K562 (cell line): ENCODE data around the gene STRN3.
"Not testable (repeated sequence)": the region's sequence is repeated elsewhere in the genome, so short reads cannot be mapped to it uniquely, and the experiment has no call there.

Experiments used
- CBX3 ChIP-seq, 2 experiments: IDR thresholded peaks; 1 replicate in 1 of 2; 2 replicates in 1 of 2; pipeline ENCODE4 v1.6.1; 2012; ENCODE audit warnings: inconsistent platforms in 2 of 2, low read length in 2 of 2, borderline replicate concordance in 1 of 2, control low read depth in 1 of 2
- GATAD2B ChIP-seq: fragments of 450-650 bp; IDR thresholded peaks from 2 replicates; pipeline ENCODE4 v1.6.1; 2017; ENCODE audit warnings: mild to moderate bottlenecking, borderline replicate concordance
- IRF1 ChIP-seq: sonication (generic); formaldehyde crosslinking; IDR thresholded peaks from 2 replicates; pipeline ENCODE4 v1.8.0; 2022; ENCODE audit warnings: missing genetic modification reagents, mild to moderate bottlenecking, borderline replicate concordance
- ZBTB33 ChIP-seq: sonication (generic); formaldehyde crosslinking; IDR thresholded peaks from 2 replicates; pipeline ENCODE4 v1.8.1; 2023; ENCODE audit warnings: mild to moderate bottlenecking, missing genetic modification reagents
- TF ChIP-seq, protein P1 (sequence below), 3 experiments: IDR thresholded peaks in 2 of 3; conservative IDR thresholded peaks in 1 of 3; 2 replicates each; pipeline ENCODE4 v1.5.1; 2011 to 2012; ENCODE audit warnings: low read length in 3 of 3, mild to moderate bottlenecking in 3 of 3, control low read depth in 2 of 3, improper control_type of control experiment in 1 of 3, inconsistent platforms in 1 of 3, low read depth in 1 of 3, mixed read lengths in 1 of 3, moderate library complexity in 1 of 3; ENCODE audit not compliant: insufficient read depth in 2 of 3

- TF ChIP-seq CBX3 (IDR thresholded peaks at IDR 0.05; ENCODE audit: borderline replicate concordance in 1 of 2, low read length in 2 of 2); IRF1; ZBTB33 (CRISPR knock-in tag); GATAD2B: not testable (repeated sequence)
- TF ChIP-seq, protein P1, sequence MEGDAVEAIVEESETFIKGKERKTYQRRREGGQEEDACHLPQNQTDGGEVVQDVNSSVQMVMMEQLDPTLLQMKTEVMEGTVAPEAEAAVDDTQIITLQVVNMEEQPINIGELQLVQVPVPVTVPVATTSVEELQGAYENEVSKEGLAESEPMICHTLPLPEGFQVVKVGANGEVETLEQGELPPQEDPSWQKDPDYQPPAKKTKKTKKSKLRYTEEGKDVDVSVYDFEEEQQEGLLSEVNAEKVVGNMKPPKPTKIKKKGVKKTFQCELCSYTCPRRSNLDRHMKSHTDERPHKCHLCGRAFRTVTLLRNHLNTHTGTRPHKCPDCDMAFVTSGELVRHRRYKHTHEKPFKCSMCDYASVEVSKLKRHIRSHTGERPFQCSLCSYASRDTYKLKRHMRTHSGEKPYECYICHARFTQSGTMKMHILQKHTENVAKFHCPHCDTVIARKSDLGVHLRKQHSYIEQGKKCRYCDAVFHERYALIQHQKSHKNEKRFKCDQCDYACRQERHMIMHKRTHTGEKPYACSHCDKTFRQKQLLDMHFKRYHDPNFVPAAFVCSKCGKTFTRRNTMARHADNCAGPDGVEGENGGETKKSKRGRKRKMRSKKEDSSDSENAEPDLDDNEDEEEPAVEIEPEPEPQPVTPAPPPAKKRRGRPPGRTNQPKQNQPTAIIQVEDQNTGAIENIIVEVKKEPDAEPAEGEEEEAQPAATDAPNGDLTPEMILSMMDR (IDR thresholded peaks at IDR 0.05 in 2 of 3, conservative IDR thresholded peaks at IDR 0.05 in 1 of 3; ENCODE audit: insufficient read depth in 2 of 3, low read depth in 1 of 3, low read length in 3 of 3): not testable (repeated sequence)
Measured at GRCh38 chr14:30969796-30970195, 56.4 kb downstream of the STRN3 start.
